GM19193 (cell line): Measurements from ENCODE around the gene PPP1R7.

Source experiments
- POLR2A ChIP-seq: IDR thresholded peaks from 4 replicates; pipeline ENCODE4 v1.6.1; 2011; ENCODE audit not compliant: insufficient read depth, insufficient read length; ENCODE audit errors: extremely low read depth

The PPP1R7 gene

GRCh38 chr2:241161646-241162281 lies 11.5 kb downstream of the PPP1R7 start:
- TF ChIP-seq POLR2A: no peak

GRCh38 chr2:241163601-241164118 lies 13.4 kb downstream of the PPP1R7 start:
- TF ChIP-seq POLR2A: no peak

- no peak for TF ChIP-seq POLR2A
Observed at GRCh38 chr2:241168366-241168765, 18.1 kb downstream of the PPP1R7 start.

- no peak for TF ChIP-seq POLR2A
Observed at GRCh38 chr2:241173557-241173956, 23.3 kb downstream of the PPP1R7 start.

GRCh38 chr2:241177526-241178334 lies 27.5 kb downstream of the PPP1R7 start:
- TF ChIP-seq POLR2A: no peak

GRCh38 chr2:241178961-241179360 lies 28.7 kb downstream of the PPP1R7 start:
- no peak for TF ChIP-seq POLR2A

- no peak for TF ChIP-seq POLR2A
Observed at GRCh38 chr2:241179899-241180298, 29.6 kb downstream of the PPP1R7 start.

GRCh38 chr2:241180495-241180894 lies 30.2 kb downstream of the PPP1R7 start:
- TF ChIP-seq POLR2A: no peak

GRCh38 chr2:241182126-241182525 lies 31.9 kb downstream of the PPP1R7 start:
- TF ChIP-seq POLR2A: no peak

- TF ChIP-seq POLR2A: no peak
Observed at GRCh38 chr2:241182531-241183133, 32.4 kb downstream of the PPP1R7 start.

- no peak for TF ChIP-seq POLR2A
Observed at GRCh38 chr2:241183221-241183620, 33.0 kb downstream of the PPP1R7 start.

GRCh38 chr2:241184901-241185300 lies 34.6 kb downstream of the PPP1R7 start:
- TF ChIP-seq POLR2A: no peak

- no peak for TF ChIP-seq POLR2A
Observed at GRCh38 chr2:241185961-241186360, 35.7 kb downstream of the PPP1R7 start.

- TF ChIP-seq POLR2A: no peak
Observed at GRCh38 chr2:241187101-241187917, 37.0 kb downstream of the PPP1R7 start.

GRCh38 chr2:241187918-241188234 lies 37.6 kb downstream of the PPP1R7 start:
- TF ChIP-seq POLR2A: no peak

GRCh38 chr2:241188361-241189092 lies 38.3 kb downstream of the PPP1R7 start, which contains the start of gene ANO7:
Gene ANO7, plus strand, starts transcription at chr2:241188677. Its CDS starts 1,387 bp downstream, at chr2:241190064.
- TF ChIP-seq POLR2A: no peak
